C4-2B (cell line): ENCODE data around the gene CCDC85B.

Source experiments
- CTCF ChIP-seq: fragments of 450-650 bp; conservative IDR thresholded peaks from 2 replicates; pipeline ENCODE4 v1.5.1; 2017; ENCODE audit warnings: mild to moderate bottlenecking
- ZFX ChIP-seq: fragments of 450-650 bp; IDR thresholded peaks from 2 replicates; pipeline ENCODE4 v1.6.1; 2017

- TF ChIP-seq CTCF (no peak), ZFX (no peak)
These were observed 8.3 kb downstream of the CCDC85B start for GRCh38 chr11:65898656-65899355.
